Transverse colon (tissue), 4 donors: Measurements from ENCODE around the gene KIZ. TPM values are rescaled to one million over a fixed set of nuclear protein-coding genes. Genes with fewer than 3 reads are reported as not detected.

Source experiments
- DNase-seq: peaks from one replicate; pipeline ENCODE4 v3.0.0-alpha.2; 2019
- H3K27ac ChIP-seq, 4 donors: fragments of 200-600 bp; sonication (generic); 2 replicates each; pipeline ENCODE4 v1.5.1; 2016 to 2018; ENCODE audit warnings: inconsistent platforms in 4 of 4
- H3K27me3 ChIP-seq: fragments of 200-600 bp; sonication (generic); 2 replicates; pipeline ENCODE4 v1.5.1; 2017; ENCODE audit warnings: inconsistent platforms
- H3K36me3 ChIP-seq, 4 donors: fragments of 200-600 bp; sonication (generic); 2 replicates each; pipeline ENCODE4 v1.5.1; 2017 to 2019; ENCODE audit warnings: inconsistent platforms in 4 of 4
- H3K4me1 ChIP-seq, 4 donors: fragments of 200-600 bp; sonication (generic); 2 replicates each; pipeline ENCODE4 v1.5.1; 2017 to 2020; ENCODE audit warnings: inconsistent platforms in 4 of 4
- H3K4me3 ChIP-seq, 4 donors: fragments of 200-600 bp; sonication (generic); 1 replicate in 1 of 4; 2 replicates in 3 of 4; pipeline versions ENCODE4 v1.5.1 to v1.6.1; 2017 to 2019; ENCODE audit warnings: inconsistent platforms in 4 of 4
- H3K9me3 ChIP-seq, 2 donors: fragments of 200-600 bp; sonication (generic); 2 replicates each; pipeline ENCODE4 v1.5.1; 2017 to 2019; ENCODE audit warnings: inconsistent platforms in 2 of 2
- CTCF ChIP-seq, 5 experiments: fragments of 200-600 bp in 3 of 5; fragments of 450-650 bp in 2 of 5; sonication (generic) in 3 of 5; IDR thresholded peaks; 1 replicate in 2 of 5; 2 replicates in 3 of 5; pipeline ENCODE4 v1.5.1; 2016 to 2017; ENCODE audit warnings: antibody characterized with exemption in 5 of 5, inconsistent platforms in 3 of 5, mild to moderate bottlenecking in 2 of 5, moderate library complexity in 1 of 5
- EP300 ChIP-seq: sonication (generic); formaldehyde crosslinking; IDR thresholded peaks from one replicate; pipeline ENCODE4 v1.6.1; 2017; ENCODE audit warnings: antibody characterized with exemption, low read depth
- POLR2A ChIP-seq: fragments of 450-650 bp; IDR thresholded peaks from one replicate; pipeline ENCODE4 v1.6.1; 2016; ENCODE audit warnings: antibody characterized with exemption, mild to moderate bottlenecking, moderate library complexity
- POLR2AphosphoS5 ChIP-seq, 3 donors: sonication (generic); formaldehyde crosslinking; IDR thresholded peaks; one replicate each; pipeline ENCODE4 v1.6.1; 2016; ENCODE audit warnings: antibody characterized with exemption in 3 of 3
- WGBS, 2 donors: methylation state at CpG; one replicate each; pipeline ENCODE4 v1.1.5; 2018; ENCODE audit warnings: low coverage in 1 of 2; 5-methylcytosine and 5-hydroxymethylcytosine counted together
- in situ Hi-C, 4 donors: fragments of 200-750 bp; cut with MboI; loops; one replicate each; pipeline versions ENCODE4 v1.15.0 to v1.15.1; 2017; ENCODE audit warnings: low sequenced_read_pairs in 3 of 4, low pct_ligation_motif_present in 1 of 4, low pct_unique_long_range_greater_than_20kb in 1 of 4
- intact Hi-C: fragments of 100-400 bp; cut with DNase I; formaldehyde crosslinking; loops from one replicate; pipeline ENCODE4 v1.15.1; 2023; ENCODE audit warnings: low total_unique reads
- total RNA-seq, 4 donors: library from RNA; depleted of rRNA; stranded (reverse); fragments of >200 nt; gene quantifications; one replicate each; pipeline ENCODE4 v1.1.0, GENCODE V29; 2016

KIZ gene
- total RNA-seq, 4 donors from 2014 or later, result 24.3 to 95.9 (median 36.9) TPM

GRCh38 chr20:21185849-21186248, 60.0 kb downstream of the KIZ start:
- H3K9me3 ChIP-seq, result no peaks in the 10 kb centered on the region
- H3K4me3 ChIP-seq, result no peak overlapping the region
- peak overlapping the region in 1 of 4 donors; percentile 78 for H3K27ac ChIP-seq
- H3K4me1 ChIP-seq, result peaks cover 0 to 12% (median 10%) of the 10 kb centered on the region in 4 donors
- no peaks in the 10 kb centered on the region for H3K36me3 ChIP-seq
- in situ Hi-C loops, result no loop called here
- 92 to 93% methylated on average over 5 of the region's 5 CpGs for WGBS, 2 donors
- intact Hi-C loops, result no loop called here
- no peak for TF ChIP-seq POLR2A
- TF ChIP-seq CTCF (IDR thresholded peaks at IDR 0.05), result no peak
- H3K27me3 ChIP-seq, result no peaks in the 10 kb centered on the region
- no peak for DNase-seq

GRCh38 chr20:21189761-21190523, 64.1 kb downstream of the KIZ start:
- no peak for TF ChIP-seq EP300
- Histone ChIP-seq H3K27me3 (no peaks in the 10 kb centered on the region), H3K9me3 (no peaks in the 10 kb centered on the region), H3K4me1 (no peaks in the 10 kb centered on the region), H3K4me3 (no peak overlapping the region), H3K36me3 (no peaks in the 10 kb centered on the region), H3K27ac (no peak overlapping the region)
- 86 to 90% methylated on average over 3 to 10 of the region's 10 CpGs for WGBS, 2 donors
- intact Hi-C loops, result no loop called here
- in situ Hi-C loops, result no loop called here
- no peak for DNase-seq

- TF ChIP-seq EP300 (no peak), POLR2AphosphoS5 (IDR thresholded peaks at IDR 0.05) (no peak), CTCF (IDR thresholded peaks at IDR 0.05) (no peak), POLR2A (no peak)
- DNase-seq, result no peak
- Histone ChIP-seq H3K4me1 (no peaks in the 10 kb centered on the region), H3K36me3 (no peaks in the 10 kb centered on the region), H3K4me3 (no peak overlapping the region), H3K27ac (peak overlapping the region in 2 of 4 donors; percentile 15 to 37), H3K27me3 (no peaks in the 10 kb centered on the region), H3K9me3 (no peaks in the 10 kb centered on the region)
- in situ Hi-C loops, result no loop called here
- WGBS, 2 donors, result 61 to 64% methylated on average over 1 of the region's 1 CpG
- intact Hi-C loops, result no loop called here
Measured at GRCh38 chr20:21190869-21191268, 65.0 kb downstream of the KIZ start.

GRCh38 chr20:21191839-21192238, 66.0 kb downstream of the KIZ start:
- Histone ChIP-seq H3K4me3 (no peak overlapping the region), H3K27ac (peak overlapping the region in 3 of 4 donors; percentile 15 to 37 (median 31)), H3K4me1 (no peaks in the 10 kb centered on the region), H3K27me3 (no peaks in the 10 kb centered on the region), H3K9me3 (no peaks in the 10 kb centered on the region), H3K36me3 (no peaks in the 10 kb centered on the region)
- intact Hi-C loops (no loop called here), in situ Hi-C loops (no loop called here)
- WGBS, 2 donors, result 53 to 67% methylated on average over 2 to 5 of the region's 5 CpGs
- DNase-seq, result no peak
- TF ChIP-seq POLR2AphosphoS5 (IDR thresholded peaks at IDR 0.05) (no peak), CTCF (IDR thresholded peaks at IDR 0.05) (no peak), POLR2A (no peak), EP300 (no peak)

- WGBS, 2 donors, result 64 to 78% methylated on average over 2 of the region's 2 CpGs
- DNase-seq, result no peak
- Histone ChIP-seq H3K4me1 (no peaks in the 10 kb centered on the region), H3K27ac (no peak overlapping the region), H3K27me3 (no peaks in the 10 kb centered on the region), H3K4me3 (no peak overlapping the region), H3K9me3 (no peaks in the 10 kb centered on the region), H3K36me3 (peaks cover 0 to 9% (median 0%) of the 10 kb centered on the region in 4 donors)
- intact Hi-C loops (no loop called here), in situ Hi-C loops (no loop called here)
- no peak for TF ChIP-seq POLR2AphosphoS5 (IDR thresholded peaks at IDR 0.05)
- no peak for TF ChIP-seq EP300
- no peak for TF ChIP-seq POLR2A
Measured at GRCh38 chr20:21202259-21202658, 76.4 kb downstream of the KIZ start.
